ENCODE data around the gene RIC8A. TPM values are rescaled to one million over a fixed set of nuclear protein-coding genes. Genes with fewer than 3 reads are reported as not detected.

The RIC8A gene
- total and polyA plus RNA-seq, 2 of the 13 experiments (the other 11 are each of a cell fraction or from before 2014, with no cell fraction given) = 62.1 to 63.8 TPM

DNA sequence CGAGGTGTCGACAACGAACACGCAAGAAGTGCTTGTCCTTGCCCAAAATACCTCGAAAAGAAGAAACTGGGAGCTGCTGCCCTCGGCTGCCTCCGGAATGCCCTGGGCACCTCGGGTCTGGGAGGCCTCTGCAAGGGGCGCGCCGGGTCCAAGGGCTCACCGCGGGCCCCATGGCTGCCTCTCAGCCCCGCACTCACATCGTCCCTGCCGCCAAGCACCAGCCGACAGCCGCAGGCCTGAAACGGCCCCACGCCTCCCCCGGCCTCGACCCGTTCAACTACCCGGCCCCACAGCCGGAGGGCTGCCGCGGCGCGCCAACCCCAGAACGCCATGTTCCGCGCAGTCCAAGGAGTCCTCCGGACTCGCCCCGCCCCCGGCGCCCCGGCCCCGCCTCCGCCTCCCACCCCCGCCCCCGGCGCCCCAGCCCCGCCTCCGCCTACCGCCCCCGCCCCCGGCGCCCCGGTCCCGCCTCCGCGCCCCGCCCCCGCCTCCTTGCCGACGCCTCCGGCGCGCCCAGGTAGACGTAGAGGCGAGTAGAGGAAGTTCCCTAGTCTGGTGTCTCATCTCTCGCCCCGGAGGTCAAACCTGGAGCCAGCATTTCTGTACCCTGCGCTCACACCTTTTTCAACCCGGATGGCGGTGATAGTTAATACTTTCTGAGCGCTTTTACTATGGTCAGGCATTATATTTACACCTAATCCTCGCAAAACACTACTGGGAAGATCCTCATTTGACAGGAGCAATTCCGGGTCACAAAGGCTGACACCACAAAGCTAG lies 28.7 kb downstream of the RIC8A start, which contains the start of gene SIRT3 (continued):
- TF ChIP-seq, protein P1, sequence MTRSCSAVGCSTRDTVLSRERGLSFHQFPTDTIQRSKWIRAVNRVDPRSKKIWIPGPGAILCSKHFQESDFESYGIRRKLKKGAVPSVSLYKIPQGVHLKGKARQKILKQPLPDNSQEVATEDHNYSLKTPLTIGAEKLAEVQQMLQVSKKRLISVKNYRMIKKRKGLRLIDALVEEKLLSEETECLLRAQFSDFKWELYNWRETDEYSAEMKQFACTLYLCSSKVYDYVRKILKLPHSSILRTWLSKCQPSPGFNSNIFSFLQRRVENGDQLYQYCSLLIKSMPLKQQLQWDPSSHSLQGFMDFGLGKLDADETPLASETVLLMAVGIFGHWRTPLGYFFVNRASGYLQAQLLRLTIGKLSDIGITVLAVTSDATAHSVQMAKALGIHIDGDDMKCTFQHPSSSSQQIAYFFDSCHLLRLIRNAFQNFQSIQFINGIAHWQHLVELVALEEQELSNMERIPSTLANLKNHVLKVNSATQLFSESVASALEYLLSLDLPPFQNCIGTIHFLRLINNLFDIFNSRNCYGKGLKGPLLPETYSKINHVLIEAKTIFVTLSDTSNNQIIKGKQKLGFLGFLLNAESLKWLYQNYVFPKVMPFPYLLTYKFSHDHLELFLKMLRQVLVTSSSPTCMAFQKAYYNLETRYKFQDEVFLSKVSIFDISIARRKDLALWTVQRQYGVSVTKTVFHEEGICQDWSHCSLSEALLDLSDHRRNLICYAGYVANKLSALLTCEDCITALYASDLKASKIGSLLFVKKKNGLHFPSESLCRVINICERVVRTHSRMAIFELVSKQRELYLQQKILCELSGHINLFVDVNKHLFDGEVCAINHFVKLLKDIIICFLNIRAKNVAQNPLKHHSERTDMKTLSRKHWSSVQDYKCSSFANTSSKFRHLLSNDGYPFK (CRISPR knock-in tag; IDR thresholded peaks at IDR 0.05; ENCODE audit: borderline replicate concordance) = no peak
- TF ChIP-seq, protein P2, sequence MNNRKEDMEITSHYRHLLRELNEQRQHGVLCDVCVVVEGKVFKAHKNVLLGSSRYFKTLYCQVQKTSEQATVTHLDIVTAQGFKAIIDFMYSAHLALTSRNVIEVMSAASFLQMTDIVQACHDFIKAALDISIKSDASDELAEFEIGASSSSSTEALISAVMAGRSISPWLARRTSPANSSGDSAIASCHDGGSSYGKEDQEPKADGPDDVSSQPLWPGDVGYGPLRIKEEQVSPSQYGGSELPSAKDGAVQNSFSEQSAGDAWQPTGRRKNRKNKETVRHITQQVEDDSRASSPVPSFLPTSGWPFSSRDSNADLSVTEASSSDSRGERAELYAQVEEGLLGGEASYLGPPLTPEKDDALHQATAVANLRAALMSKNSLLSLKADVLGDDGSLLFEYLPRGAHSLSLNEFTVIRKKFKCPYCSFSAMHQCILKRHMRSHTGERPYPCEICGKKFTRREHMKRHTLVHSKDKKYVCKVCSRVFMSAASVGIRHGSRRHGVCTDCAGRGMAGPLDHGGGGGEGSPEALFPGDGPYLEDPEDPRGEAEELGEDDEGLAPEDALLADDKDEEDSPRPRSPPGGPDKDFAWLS (CRISPR knock-in tag; IDR thresholded peaks at IDR 0.05; ENCODE audit: borderline replicate concordance) = no peak
- TF ChIP-seq ZNF703 (CRISPR knock-in tag; IDR thresholded peaks at IDR 0.05; ENCODE audit: borderline replicate concordance) = no peak; the same call in 1 of the 2 replicates
- TF ChIP-seq, protein P3, sequence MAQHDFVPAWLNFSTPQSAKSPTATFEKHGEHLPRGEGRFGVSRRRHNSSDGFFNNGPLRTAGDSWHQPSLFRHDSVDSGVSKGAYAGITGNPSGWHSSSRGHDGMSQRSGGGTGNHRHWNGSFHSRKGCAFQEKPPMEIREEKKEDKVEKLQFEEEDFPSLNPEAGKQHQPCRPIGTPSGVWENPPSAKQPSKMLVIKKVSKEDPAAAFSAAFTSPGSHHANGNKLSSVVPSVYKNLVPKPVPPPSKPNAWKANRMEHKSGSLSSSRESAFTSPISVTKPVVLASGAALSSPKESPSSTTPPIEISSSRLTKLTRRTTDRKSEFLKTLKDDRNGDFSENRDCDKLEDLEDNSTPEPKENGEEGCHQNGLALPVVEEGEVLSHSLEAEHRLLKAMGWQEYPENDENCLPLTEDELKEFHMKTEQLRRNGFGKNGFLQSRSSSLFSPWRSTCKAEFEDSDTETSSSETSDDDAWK (CRISPR knock-in tag; IDR thresholded peaks at IDR 0.05) = no peak
- TF ChIP-seq ZNF264 (CRISPR knock-in tag; IDR thresholded peaks at IDR 0.05) = no peak
- TF ChIP-seq, protein P4, sequence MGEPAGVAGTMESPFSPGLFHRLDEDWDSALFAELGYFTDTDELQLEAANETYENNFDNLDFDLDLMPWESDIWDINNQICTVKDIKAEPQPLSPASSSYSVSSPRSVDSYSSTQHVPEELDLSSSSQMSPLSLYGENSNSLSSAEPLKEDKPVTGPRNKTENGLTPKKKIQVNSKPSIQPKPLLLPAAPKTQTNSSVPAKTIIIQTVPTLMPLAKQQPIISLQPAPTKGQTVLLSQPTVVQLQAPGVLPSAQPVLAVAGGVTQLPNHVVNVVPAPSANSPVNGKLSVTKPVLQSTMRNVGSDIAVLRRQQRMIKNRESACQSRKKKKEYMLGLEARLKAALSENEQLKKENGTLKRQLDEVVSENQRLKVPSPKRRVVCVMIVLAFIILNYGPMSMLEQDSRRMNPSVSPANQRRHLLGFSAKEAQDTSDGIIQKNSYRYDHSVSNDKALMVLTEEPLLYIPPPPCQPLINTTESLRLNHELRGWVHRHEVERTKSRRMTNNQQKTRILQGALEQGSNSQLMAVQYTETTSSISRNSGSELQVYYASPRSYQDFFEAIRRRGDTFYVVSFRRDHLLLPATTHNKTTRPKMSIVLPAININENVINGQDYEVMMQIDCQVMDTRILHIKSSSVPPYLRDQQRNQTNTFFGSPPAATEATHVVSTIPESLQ (CRISPR knock-in tag; conservative IDR thresholded peaks at IDR 0.05) = peak; percentile 23; the same call in 1 of the 2 replicates
- 0 out of 2 replicates have a peak, but pooled peaks have one; percentile 61 for TF ChIP-seq CHCHD3 (CRISPR knock-in tag; IDR thresholded peaks at IDR 0.05)
- TF ChIP-seq GATA4 (IDR thresholded peaks at IDR 0.05; ENCODE audit: borderline replicate concordance, low read depth) = peak; percentile 10; the same call in 1 of the 2 replicates
- TF ChIP-seq ZNF552 (CRISPR knock-in tag; IDR thresholded peaks at IDR 0.05; ENCODE audit: borderline replicate concordance) = no peak
- no peak for TF ChIP-seq ZFAT (CRISPR knock-in tag; conservative IDR thresholded peaks at IDR 0.05)
- no peak for TF ChIP-seq MTF2 (CRISPR knock-in tag; IDR thresholded peaks at IDR 0.05; ENCODE audit: borderline replicate concordance)
- no peak for TF ChIP-seq ZZZ3 (CRISPR knock-in tag; IDR thresholded peaks at IDR 0.05; ENCODE audit: borderline replicate concordance)
- no peak for TF ChIP-seq ZNF629 (CRISPR knock-in tag; conservative IDR thresholded peaks at IDR 0.05)
- TF ChIP-seq, protein P5, sequence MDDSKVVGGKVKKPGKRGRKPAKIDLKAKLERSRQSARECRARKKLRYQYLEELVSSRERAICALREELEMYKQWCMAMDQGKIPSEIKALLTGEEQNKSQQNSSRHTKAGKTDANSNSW (CRISPR knock-in tag; IDR thresholded peaks at IDR 0.05; ENCODE audit: borderline replicate concordance) = no peak
- no peak for TF ChIP-seq ZNF430 (CRISPR knock-in tag; IDR thresholded peaks at IDR 0.05)
- TF ChIP-seq, protein P6, sequence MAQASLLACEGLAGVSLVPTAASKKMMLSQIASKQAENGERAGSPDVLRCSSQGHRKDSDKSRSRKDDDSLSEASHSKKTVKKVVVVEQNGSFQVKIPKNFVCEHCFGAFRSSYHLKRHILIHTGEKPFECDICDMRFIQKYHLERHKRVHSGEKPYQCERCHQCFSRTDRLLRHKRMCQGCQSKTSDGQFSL (CRISPR knock-in tag; IDR thresholded peaks at IDR 0.05) = no peak
- no peak for TF ChIP-seq ZSCAN31 (CRISPR knock-in tag; IDR thresholded peaks at IDR 0.05; ENCODE audit: low read depth)
- TF ChIP-seq, protein P7, sequence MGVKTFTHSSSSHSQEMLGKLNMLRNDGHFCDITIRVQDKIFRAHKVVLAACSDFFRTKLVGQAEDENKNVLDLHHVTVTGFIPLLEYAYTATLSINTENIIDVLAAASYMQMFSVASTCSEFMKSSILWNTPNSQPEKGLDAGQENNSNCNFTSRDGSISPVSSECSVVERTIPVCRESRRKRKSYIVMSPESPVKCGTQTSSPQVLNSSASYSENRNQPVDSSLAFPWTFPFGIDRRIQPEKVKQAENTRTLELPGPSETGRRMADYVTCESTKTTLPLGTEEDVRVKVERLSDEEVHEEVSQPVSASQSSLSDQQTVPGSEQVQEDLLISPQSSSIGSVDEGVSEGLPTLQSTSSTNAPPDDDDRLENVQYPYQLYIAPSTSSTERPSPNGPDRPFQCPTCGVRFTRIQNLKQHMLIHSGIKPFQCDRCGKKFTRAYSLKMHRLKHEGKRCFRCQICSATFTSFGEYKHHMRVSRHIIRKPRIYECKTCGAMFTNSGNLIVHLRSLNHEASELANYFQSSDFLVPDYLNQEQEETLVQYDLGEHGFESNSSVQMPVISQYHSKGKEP (CRISPR knock-in tag; IDR thresholded peaks at IDR 0.05) = no peak
